ENCODE measurements around the gene GAGE12F.
"Not testable (repeated sequence)": the region's sequence is repeated elsewhere in the genome, so short reads cannot be mapped to it uniquely, and the experiment has no call there.

GAGE12F gene

DNA sequence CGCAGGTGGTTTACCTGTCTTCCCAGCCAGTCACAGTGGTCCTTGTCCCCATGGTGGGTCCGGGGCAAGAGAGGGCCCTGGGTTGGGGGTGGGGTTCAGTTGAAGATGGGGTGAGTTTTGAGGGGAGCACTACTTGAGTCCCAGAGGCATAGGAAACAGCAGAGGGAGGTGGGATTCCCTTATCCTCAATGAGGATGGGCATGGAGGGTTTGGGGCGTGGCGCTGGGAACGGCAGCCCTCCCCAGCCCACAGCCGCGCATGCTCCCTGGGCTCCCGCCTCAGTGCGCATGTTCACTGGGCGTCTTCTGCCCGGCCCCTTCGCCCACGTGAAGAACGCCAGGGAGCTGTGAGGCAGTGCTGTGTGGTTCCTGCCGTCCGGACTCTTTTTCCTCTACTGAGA, at the start of gene GAGE12F:
Gene GAGE12F (plus strand): TSS at position 301 of the 400 bp plus-strand sequence. CDS start 1,155 bp downstream, outside the sequence.
- H3K36me3 Mint-ChIP-seq (ENCODE audit: low read depth); H3K4me1 Mint-ChIP-seq; H3K27me3 Mint-ChIP-seq; DNase-seq; ATAC-seq; H3K27ac Mint-ChIP-seq; H3K9me3 Mint-ChIP-seq; H3K4me3 Mint-ChIP-seq: not testable (repeated sequence)

DNA sequence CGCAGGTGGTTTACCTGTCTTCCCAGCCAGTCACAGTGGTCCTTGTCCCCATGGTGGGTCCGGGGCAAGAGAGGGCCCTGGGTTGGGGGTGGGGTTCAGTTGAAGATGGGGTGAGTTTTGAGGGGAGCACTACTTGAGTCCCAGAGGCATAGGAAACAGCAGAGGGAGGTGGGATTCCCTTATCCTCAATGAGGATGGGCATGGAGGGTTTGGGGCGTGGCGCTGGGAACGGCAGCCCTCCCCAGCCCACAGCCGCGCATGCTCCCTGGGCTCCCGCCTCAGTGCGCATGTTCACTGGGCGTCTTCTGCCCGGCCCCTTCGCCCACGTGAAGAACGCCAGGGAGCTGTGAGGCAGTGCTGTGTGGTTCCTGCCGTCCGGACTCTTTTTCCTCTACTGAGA, 28.8 kb upstream of the GAGE12F start, which contains the start of gene GAGE12C:
Gene GAGE12C (plus strand): TSS at position 301 of the 400 bp plus-strand sequence. CDS start 1,155 bp downstream, outside the sequence.
- H3K27ac Mint-ChIP-seq; H3K27me3 Mint-ChIP-seq; H3K4me3 Mint-ChIP-seq; ATAC-seq; H3K9me3 Mint-ChIP-seq; H3K4me1 Mint-ChIP-seq; DNase-seq; H3K36me3 Mint-ChIP-seq (ENCODE audit: low read depth): not testable (repeated sequence)

DNA sequence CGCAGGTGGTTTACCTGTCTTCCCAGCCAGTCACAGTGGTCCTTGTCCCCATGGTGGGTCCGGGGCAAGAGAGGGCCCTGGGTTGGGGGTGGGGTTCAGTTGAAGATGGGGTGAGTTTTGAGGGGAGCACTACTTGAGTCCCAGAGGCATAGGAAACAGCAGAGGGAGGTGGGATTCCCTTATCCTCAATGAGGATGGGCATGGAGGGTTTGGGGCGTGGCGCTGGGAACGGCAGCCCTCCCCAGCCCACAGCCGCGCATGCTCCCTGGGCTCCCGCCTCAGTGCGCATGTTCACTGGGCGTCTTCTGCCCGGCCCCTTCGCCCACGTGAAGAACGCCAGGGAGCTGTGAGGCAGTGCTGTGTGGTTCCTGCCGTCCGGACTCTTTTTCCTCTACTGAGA, 19.2 kb upstream of the GAGE12F start, which contains the start of gene GAGE12D:
Gene GAGE12D (plus strand): TSS at position 301 of the 400 bp plus-strand sequence. CDS start 1,155 bp downstream, outside the sequence.
- not testable (repeated sequence) for H3K27ac Mint-ChIP-seq

DNA sequence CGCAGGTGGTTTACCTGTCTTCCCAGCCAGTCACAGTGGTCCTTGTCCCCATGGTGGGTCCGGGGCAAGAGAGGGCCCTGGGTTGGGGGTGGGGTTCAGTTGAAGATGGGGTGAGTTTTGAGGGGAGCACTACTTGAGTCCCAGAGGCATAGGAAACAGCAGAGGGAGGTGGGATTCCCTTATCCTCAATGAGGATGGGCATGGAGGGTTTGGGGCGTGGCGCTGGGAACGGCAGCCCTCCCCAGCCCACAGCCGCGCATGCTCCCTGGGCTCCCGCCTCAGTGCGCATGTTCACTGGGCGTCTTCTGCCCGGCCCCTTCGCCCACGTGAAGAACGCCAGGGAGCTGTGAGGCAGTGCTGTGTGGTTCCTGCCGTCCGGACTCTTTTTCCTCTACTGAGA, 9.7 kb upstream of the GAGE12F start, which contains the start of gene GAGE12E:
Gene GAGE12E (plus strand): TSS at position 301 of the 400 bp plus-strand sequence. CDS start 1,155 bp downstream, outside the sequence.
- not testable (repeated sequence) for H3K4me1 Mint-ChIP-seq

More for the DNA sequence above, 19.2 kb upstream of the GAGE12F start, which contains the start of gene GAGE12D:
- not testable (repeated sequence) for H3K4me1 Mint-ChIP-seq; DNase-seq; H3K9me3 Mint-ChIP-seq; H3K36me3 Mint-ChIP-seq (ENCODE audit: low read depth); H3K27me3 Mint-ChIP-seq; ATAC-seq; H3K4me3 Mint-ChIP-seq

GRCh38 chrX:49568728-49569127, 8.1 kb downstream of the GAGE12F start:
- not testable (repeated sequence) for H3K9me3 Mint-ChIP-seq; H3K4me3 Mint-ChIP-seq; H3K36me3 Mint-ChIP-seq (ENCODE audit: low read depth); H3K4me1 Mint-ChIP-seq; DNase-seq; H3K27ac Mint-ChIP-seq; H3K27me3 Mint-ChIP-seq; ATAC-seq

More for the DNA sequence above, 9.7 kb upstream of the GAGE12F start, which contains the start of gene GAGE12E:
- not testable (repeated sequence) for H3K27me3 Mint-ChIP-seq; H3K4me3 Mint-ChIP-seq; H3K9me3 Mint-ChIP-seq; DNase-seq; ATAC-seq; H3K36me3 Mint-ChIP-seq (ENCODE audit: low read depth); H3K27ac Mint-ChIP-seq

DNA sequence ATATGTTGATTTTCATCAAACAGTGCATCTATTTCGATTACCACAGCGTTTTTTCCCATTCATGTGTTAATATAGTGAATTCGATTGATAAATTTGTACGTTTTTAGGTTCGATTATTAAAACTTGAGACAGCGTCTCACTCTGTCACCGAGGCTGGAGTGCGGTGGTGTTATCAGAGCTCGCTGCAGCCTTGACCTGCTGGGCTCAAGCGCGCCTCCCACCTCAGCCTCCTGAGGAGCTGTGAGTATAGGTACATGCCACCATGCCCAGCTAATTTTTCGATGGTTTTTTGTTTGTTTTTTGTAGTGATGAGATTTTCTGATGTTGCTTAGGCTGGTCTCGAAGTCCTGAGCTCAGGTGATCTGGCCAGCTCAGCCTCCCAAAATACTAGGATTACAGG, 8.5 kb downstream of the GAGE12F start:
- DNase-seq; H3K27me3 Mint-ChIP-seq; H3K27ac Mint-ChIP-seq; H3K36me3 Mint-ChIP-seq (ENCODE audit: low read depth); H3K9me3 Mint-ChIP-seq; ATAC-seq; H3K4me3 Mint-ChIP-seq; H3K4me1 Mint-ChIP-seq: not testable (repeated sequence)

- H3K4me3 Mint-ChIP-seq; H3K27ac Mint-ChIP-seq; H3K36me3 Mint-ChIP-seq (ENCODE audit: low read depth); H3K27me3 Mint-ChIP-seq; ATAC-seq; H3K4me1 Mint-ChIP-seq; H3K9me3 Mint-ChIP-seq; DNase-seq: not testable (repeated sequence)
These were observed 9.5 kb downstream of the GAGE12F start, which contains the start of gene GAGE12G for GRCh38 chrX:49570100-49570499. GAGE12G (plus strand) TSS chrX:49570400; CDS start chrX:49571555, 1,155 bp downstream.

DNA sequence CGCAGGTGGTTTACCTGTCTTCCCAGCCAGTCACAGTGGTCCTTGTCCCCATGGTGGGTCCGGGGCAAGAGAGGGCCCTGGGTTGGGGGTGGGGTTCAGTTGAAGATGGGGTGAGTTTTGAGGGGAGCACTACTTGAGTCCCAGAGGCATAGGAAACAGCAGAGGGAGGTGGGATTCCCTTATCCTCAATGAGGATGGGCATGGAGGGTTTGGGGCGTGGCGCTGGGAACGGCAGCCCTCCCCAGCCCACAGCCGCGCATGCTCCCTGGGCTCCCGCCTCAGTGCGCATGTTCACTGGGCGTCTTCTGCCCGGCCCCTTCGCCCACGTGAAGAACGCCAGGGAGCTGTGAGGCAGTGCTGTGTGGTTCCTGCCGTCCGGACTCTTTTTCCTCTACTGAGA, 19.0 kb downstream of the GAGE12F start, which contains the start of gene GAGE12H:
Gene GAGE12H (plus strand): TSS at position 301 of the 400 bp plus-strand sequence. CDS start 1,155 bp downstream, outside the sequence.
- H3K27me3 Mint-ChIP-seq; H3K9me3 Mint-ChIP-seq; ATAC-seq; H3K4me3 Mint-ChIP-seq; H3K36me3 Mint-ChIP-seq (ENCODE audit: low read depth); DNase-seq; H3K27ac Mint-ChIP-seq; H3K4me1 Mint-ChIP-seq: not testable (repeated sequence)

- ATAC-seq; DNase-seq; H3K36me3 Mint-ChIP-seq (ENCODE audit: low read depth): not testable (repeated sequence)
These were observed 28.6 kb downstream of the GAGE12F start, which contains the start of gene GAGE2A for GRCh38 chrX:49589196-49589595. GAGE2A (plus strand) TSS chrX:49589496; CDS start chrX:49590651, 1,155 bp downstream.

GRCh38 chrX:49589769-49590478, 29.3 kb downstream of the GAGE12F start:
- ATAC-seq; H3K27ac Mint-ChIP-seq; H3K4me3 Mint-ChIP-seq; H3K36me3 Mint-ChIP-seq (ENCODE audit: low read depth); H3K9me3 Mint-ChIP-seq; H3K4me1 Mint-ChIP-seq; H3K27me3 Mint-ChIP-seq: not testable (repeated sequence)
- DNase-seq = peak; percentile 1

More at GRCh38 chrX:49589196-49589595, 28.6 kb downstream of the GAGE12F start, which contains the start of gene GAGE2A:
- not testable (repeated sequence) for H3K27ac Mint-ChIP-seq, H3K27me3 Mint-ChIP-seq, H3K4me1 Mint-ChIP-seq, H3K4me3 Mint-ChIP-seq, H3K9me3 Mint-ChIP-seq

- not testable (repeated sequence) for DNase-seq; H3K36me3 Mint-ChIP-seq (ENCODE audit: low read depth); ATAC-seq; H3K4me3 Mint-ChIP-seq; H3K4me1 Mint-ChIP-seq; H3K27ac Mint-ChIP-seq; H3K9me3 Mint-ChIP-seq; H3K27me3 Mint-ChIP-seq
These were observed 29.8 kb downstream of the GAGE12F start for GRCh38 chrX:49590488-49590887.

DNA sequence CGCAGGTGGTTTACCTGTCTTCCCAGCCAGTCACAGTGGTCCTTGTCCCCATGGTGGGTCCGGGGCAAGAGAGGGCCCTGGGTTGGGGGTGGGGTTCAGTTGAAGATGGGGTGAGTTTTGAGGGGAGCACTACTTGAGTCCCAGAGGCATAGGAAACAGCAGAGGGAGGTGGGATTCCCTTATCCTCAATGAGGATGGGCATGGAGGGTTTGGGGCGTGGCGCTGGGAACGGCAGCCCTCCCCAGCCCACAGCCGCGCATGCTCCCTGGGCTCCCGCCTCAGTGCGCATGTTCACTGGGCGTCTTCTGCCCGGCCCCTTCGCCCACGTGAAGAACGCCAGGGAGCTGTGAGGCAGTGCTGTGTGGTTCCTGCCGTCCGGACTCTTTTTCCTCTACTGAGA, 38.1 kb downstream of the GAGE12F start, which contains the start of gene GAGE1:
Gene GAGE1 (plus strand): TSS at position 301 of the 400 bp plus-strand sequence. CDS start 1,155 bp downstream, outside the sequence.
- H3K4me3 Mint-ChIP-seq; H3K4me1 Mint-ChIP-seq; H3K9me3 Mint-ChIP-seq; H3K27me3 Mint-ChIP-seq; H3K27ac Mint-ChIP-seq; DNase-seq; ATAC-seq; H3K36me3 Mint-ChIP-seq (ENCODE audit: low read depth): not testable (repeated sequence)

DNA sequence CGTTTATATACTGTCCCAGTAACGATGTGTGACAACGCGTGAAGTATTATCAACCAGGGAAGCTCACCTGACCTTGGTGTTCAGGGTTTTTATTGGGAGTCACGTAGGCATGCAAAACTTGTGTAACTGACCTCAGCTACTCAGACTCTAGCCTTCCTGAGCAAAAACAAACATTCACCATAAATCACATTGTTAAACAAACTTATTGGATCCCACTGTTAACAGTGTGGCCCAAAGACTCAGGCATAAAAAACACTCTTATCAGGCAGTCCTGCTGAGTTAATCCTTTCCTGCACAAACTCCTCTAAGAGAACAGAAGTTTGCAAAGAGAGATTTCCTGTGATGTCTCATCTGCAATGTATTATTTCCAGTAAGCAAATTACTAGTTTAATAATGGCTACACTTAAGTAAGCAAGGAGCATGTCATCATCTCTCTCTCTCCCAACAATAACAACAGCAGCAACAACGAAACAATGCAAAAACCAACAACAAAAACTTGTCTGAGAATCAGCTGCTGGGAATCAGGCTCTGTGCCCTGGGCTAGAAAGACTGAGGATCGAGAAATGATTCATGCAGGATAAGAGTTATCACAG, 50.2 kb downstream of the GAGE12F start:
- no peaks in the 10 kb centered on the region for H3K9me3 Mint-ChIP-seq
- H3K27ac Mint-ChIP-seq = no peak overlapping the region
- no peak overlapping the region for H3K4me3 Mint-ChIP-seq
- DNase-seq = no peak
- H3K27me3 Mint-ChIP-seq = no peaks in the 10 kb centered on the region
- no peaks in the 10 kb centered on the region for H3K36me3 Mint-ChIP-seq (ENCODE audit: low read depth)
- ATAC-seq = no peak
- H3K4me1 Mint-ChIP-seq = no peaks in the 10 kb centered on the region

Data from activated naive CD8-positive, alpha-beta T cell treated with anti-CD3 and anti-CD28 coated beads, Interleukin-2, amount 50 U/mL, for 24 hours (primary cell).